BE2C (cell line): ENCODE data around the gene NDUFAF7.

Source experiments
- DNase-seq: peaks from one replicate; pipeline ENCODE4 v3.0.0-alpha.2; 2020
- H3K27me3 ChIP-seq: fragments of 250-450 bp; sonication (Bioruptor Pico); 2 replicates; pipeline ENCODE4 v1.5.1; 2020; ENCODE audit warnings: mild to moderate bottlenecking
- H3K36me3 ChIP-seq: fragments of 250-450 bp; sonication (Bioruptor Pico); 2 replicates; pipeline ENCODE4 v1.5.1; 2020; ENCODE audit warnings: mild to moderate bottlenecking
- H3K4me1 ChIP-seq: fragments of 250-450 bp; sonication (Bioruptor Pico); 2 replicates; pipeline ENCODE4 v1.5.1; 2020
- H3K4me3 ChIP-seq: 2 replicates; pipeline ENCODE4 v1.5.1; 2011; ENCODE audit warnings: low read depth, low read length
- H3K9me3 ChIP-seq: fragments of 250-450 bp; sonication (Bioruptor Pico); 2 replicates; pipeline ENCODE4 v1.5.1; 2020
- CTCF ChIP-seq: IDR thresholded peaks from 2 replicates; pipeline ENCODE4 v1.5.1; 2012; ENCODE audit warnings: mild to moderate bottlenecking, low read depth, low read length

Gene NDUFAF7

GRCh38 chr2:37271376-37272067 is 40.1 kb downstream of the NDUFAF7 start:
- H3K4me1 ChIP-seq, result no peaks in the 10 kb centered on the region
- no peak for DNase-seq
- no peaks in the 10 kb centered on the region for H3K27me3 ChIP-seq
- no peaks in the 10 kb centered on the region for H3K9me3 ChIP-seq
- H3K36me3 ChIP-seq, result peaks cover 89% of the 10 kb centered on the region
- no peak for TF ChIP-seq CTCF
- H3K4me3 ChIP-seq, result no peak overlapping the region

GRCh38 chr2:37274359-37274965 is 43.0 kb downstream of the NDUFAF7 start:
- Histone ChIP-seq H3K4me3 (no peak overlapping the region), H3K9me3 (no peaks in the 10 kb centered on the region), H3K4me1 (no peaks in the 10 kb centered on the region), H3K36me3 (peaks cover 78% of the 10 kb centered on the region), H3K27me3 (no peaks in the 10 kb centered on the region)
- no peak for TF ChIP-seq CTCF
- no peak for DNase-seq

GRCh38 chr2:37276291-37276690 is 44.8 kb downstream of the NDUFAF7 start:
- Histone ChIP-seq H3K27me3 (no peaks in the 10 kb centered on the region), H3K4me1 (no peaks in the 10 kb centered on the region), H3K9me3 (no peaks in the 10 kb centered on the region), H3K36me3 (peaks cover 72% of the 10 kb centered on the region), H3K4me3 (no peak overlapping the region)
- no peak for DNase-seq
- no peak for TF ChIP-seq CTCF

- Histone ChIP-seq H3K4me1 (no peaks in the 10 kb centered on the region), H3K36me3 (peaks cover 57% of the 10 kb centered on the region), H3K9me3 (no peaks in the 10 kb centered on the region), H3K4me3 (no peak overlapping the region), H3K27me3 (no peaks in the 10 kb centered on the region)
- TF ChIP-seq CTCF, result no peak
- no peak for DNase-seq
Measured at GRCh38 chr2:37281916-37282315, 50.5 kb downstream of the NDUFAF7 start.

GRCh38 chr2:37282746-37283145 is 51.3 kb downstream of the NDUFAF7 start:
- H3K27me3 ChIP-seq, result no peaks in the 10 kb centered on the region
- peaks cover 58% of the 10 kb centered on the region for H3K36me3 ChIP-seq
- no peak overlapping the region for H3K4me3 ChIP-seq
- no peaks in the 10 kb centered on the region for H3K9me3 ChIP-seq
- H3K4me1 ChIP-seq, result no peaks in the 10 kb centered on the region
- no peak for TF ChIP-seq CTCF
- no peak for DNase-seq

- no peak for TF ChIP-seq CTCF
- Histone ChIP-seq H3K4me3 (no peak overlapping the region), H3K36me3 (peaks cover 60% of the 10 kb centered on the region), H3K9me3 (no peaks in the 10 kb centered on the region), H3K27me3 (no peaks in the 10 kb centered on the region), H3K4me1 (no peaks in the 10 kb centered on the region)
- DNase-seq, result no peak
Measured at GRCh38 chr2:37283207-37283606, 51.7 kb downstream of the NDUFAF7 start.
